HCT116 (cell line): ENCODE results near the gene OR5B21. TPM values are rescaled to one million over a fixed set of nuclear protein-coding genes. Genes with fewer than 3 reads are reported as not detected.

Experiments used
- ATAC-seq: fragments of 200-7000 bp; cut with Tn5 transposase; 2 replicates; pipeline ENCODE4 v1.9.1; 2020; ENCODE audit warnings: mild to moderate bottlenecking, moderate library complexity
- BruUV-seq: library from RNA; stranded (reverse); fragments of 400-500 nt; replicated peaks from 2 replicates; lab custom pipeline; 2021; lab: Mats Ljungman, UMichigan
- CTCF ChIA-PET: fragments of 300-600 bp; sonication (Branson Sonifier 250); formaldehyde crosslinking; loops from one replicate; lab custom pipeline; 2021; ENCODE audit warnings: antibody characterized with exemption; lab: Charles Lee
- POLR2A ChIA-PET: fragments of 300-600, 350-600 bp; sonication (Branson Sonifier 250); formaldehyde crosslinking; loops from one replicate; lab custom pipeline; 2021; ENCODE audit warnings: antibody characterized with exemption; lab: Charles Lee
- RAD21 ChIA-PET, 2 experiments: fragments of 300-600 bp; sonication (Branson Sonifier 250); formaldehyde crosslinking; loops; one replicate each; lab custom pipeline; 2023; ENCODE audit warnings: low total read pairs in 2 of 2; ENCODE audit not compliant: uncharacterized antibody in 2 of 2, unreplicated experiment in 2 of 2, low non-redundant PET in 1 of 2; lab: Charles Lee
- DNase-seq: peaks from one replicate; pipeline ENCODE4 v3.0.0-alpha.2; 2010; ENCODE audit warnings: low read depth, low spot score
- H2AFZ ChIP-seq: fragments of 200-600 bp; shearing (Covaris generic), sonication (generic); 2 replicates; pipeline ENCODE4 v1.6.1; 2017; ENCODE audit warnings: low read depth, mixed run types, mixed read lengths, antibody characterized with exemption, low read length; ENCODE audit not compliant: poor library complexity, severe bottlenecking
- H3K27ac ChIP-seq: 2 replicates; pipeline ENCODE4 v1.5.1; 2012; ENCODE audit warnings: low read depth, low read length
- H3K27me3 ChIP-seq: fragments of 200-600 bp; sonication (generic); 2 replicates; pipeline ENCODE4 v1.6.1; 2016; ENCODE audit warnings: mixed run types, low read length, mixed read lengths; ENCODE audit not compliant: insufficient read depth
- H3K36me3 ChIP-seq, 2 experiments: fragments of 200-500 bp in 1 of 2; fragments of 200-600 bp in 1 of 2; sonication (Bioruptor generic) in 1 of 2; sonication (generic) in 1 of 2; 2 replicates each; pipeline versions ENCODE4 v1.5.1 to v1.6.1; 2014 to 2016; ENCODE audit warnings: low read length in 2 of 2, inconsistent platforms in 1 of 2, mixed read lengths in 1 of 2, mixed run types in 1 of 2; ENCODE audit not compliant: insufficient read depth in 2 of 2, control insufficient read depth in 1 of 2
- H3K4me1 ChIP-seq, 2 experiments: fragments of 200-600 bp in 1 of 2; sonication (generic) in 1 of 2; 2 replicates each; pipeline versions ENCODE4 v1.5.1 to v1.6.1; 2012 to 2017; ENCODE audit warnings: low read length in 2 of 2, inconsistent platforms in 1 of 2, mild to moderate bottlenecking in 1 of 2, mixed read lengths in 1 of 2, mixed run types in 1 of 2, moderate library complexity in 1 of 2; ENCODE audit not compliant: insufficient read depth in 2 of 2, control insufficient read depth in 1 of 2
- H3K4me2 ChIP-seq: fragments of 200-600 bp; sonication (generic); 2 replicates; pipeline ENCODE4 v1.6.1; 2017; ENCODE audit warnings: mixed run types, low read length, mixed read lengths
- H3K4me3 ChIP-seq, 2 experiments: fragments of 200-600 bp in 1 of 2; sonication (generic) in 1 of 2; replicated peaks in 1 of 2; 2 replicates each; pipeline ENCODE4 v1.5.1; 2011 to 2016; ENCODE audit warnings: low read length in 2 of 2, control low read depth in 1 of 2, low read depth in 1 of 2, mild to moderate bottlenecking in 1 of 2, mixed read lengths in 1 of 2, mixed run types in 1 of 2
- H3K79me2 ChIP-seq: fragments of 200-600 bp; sonication (generic); 2 replicates; pipeline ENCODE4 v1.6.1; 2017; ENCODE audit warnings: mild to moderate bottlenecking, mixed run types, low read length, moderate library complexity, mixed read lengths; ENCODE audit not compliant: insufficient read depth
- H3K9ac ChIP-seq: fragments of 200-600 bp; sonication (generic); 2 replicates; pipeline ENCODE4 v1.6.1; 2016; ENCODE audit warnings: low read length, mixed read lengths
- H3K9me2 ChIP-seq: fragments of 200-600 bp; sonication (generic), shearing (Covaris generic); 2 replicates; pipeline ENCODE4 v1.6.1; 2017; ENCODE audit warnings: mixed run types, mild to moderate bottlenecking, moderate library complexity; ENCODE audit not compliant: insufficient read depth
- H3K9me3 ChIP-seq, 2 experiments: fragments of 200-500 bp in 1 of 2; fragments of 200-600 bp in 1 of 2; sonication (Bioruptor generic) in 1 of 2; sonication (generic) in 1 of 2; 2 replicates each; pipeline ENCODE4 v1.6.1; 2014 to 2017; ENCODE audit warnings: low read length in 2 of 2, mixed read lengths in 2 of 2, inconsistent platforms in 1 of 2, low read depth in 1 of 2, mild to moderate bottlenecking in 1 of 2, mixed run types in 1 of 2, moderate library complexity in 1 of 2; ENCODE audit not compliant: control insufficient read depth in 1 of 2, insufficient read depth in 1 of 2
- H4K20me1 ChIP-seq: fragments of 200-600 bp; sonication (generic), shearing (Covaris generic); 2 replicates; pipeline ENCODE4 v1.6.1; 2017; ENCODE audit warnings: mixed run types, mild to moderate bottlenecking, moderate library complexity; ENCODE audit not compliant: insufficient read depth
- CBX3 ChIP-seq: IDR thresholded peaks from 2 replicates; pipeline ENCODE4 v1.6.1; 2012; ENCODE audit warnings: low read depth
- CEBPB ChIP-seq: IDR thresholded peaks from 2 replicates; pipeline ENCODE4 v1.6.1; 2012; ENCODE audit warnings: low read depth
- CTCF ChIP-seq, 3 experiments: fragments of 200-600 bp in 1 of 3; sonication (generic) in 1 of 3; IDR thresholded peaks in 2 of 3; conservative IDR thresholded peaks in 1 of 3; 2 replicates each; pipeline ENCODE4 v1.5.1; 2012 to 2017; ENCODE audit warnings: low read depth in 2 of 3, low read length in 2 of 3, antibody characterized with exemption in 1 of 3, borderline replicate concordance in 1 of 3, control low read depth in 1 of 3, mild to moderate bottlenecking in 1 of 3, mixed read lengths in 1 of 3, mixed run types in 1 of 3, moderate library complexity in 1 of 3; ENCODE audit not compliant: insufficient read depth in 1 of 3
- EGR1 ChIP-seq: IDR thresholded peaks from 2 replicates; pipeline ENCODE4 v1.6.1; 2012; ENCODE audit warnings: low read depth
- FOSL1 ChIP-seq: IDR thresholded peaks from 2 replicates; pipeline ENCODE4 v1.6.1; 2012; ENCODE audit warnings: low read depth
- JUND ChIP-seq: IDR thresholded peaks from 2 replicates; pipeline ENCODE4 v1.6.1; 2012
- MAX ChIP-seq: IDR thresholded peaks from 2 replicates; pipeline ENCODE4 v1.6.1; 2012
- POLR2A ChIP-seq: IDR thresholded peaks from 2 replicates; pipeline ENCODE4 v1.7.0; 2011; ENCODE audit warnings: borderline replicate concordance; ENCODE audit not compliant: insufficient read depth, insufficient read length; ENCODE audit errors: extremely low read depth
- POLR2AphosphoS5 ChIP-seq: IDR thresholded peaks from 2 replicates; pipeline ENCODE4 v1.6.1; 2011; ENCODE audit warnings: mild to moderate bottlenecking, low read depth, low read length, moderate library complexity
- SIN3A ChIP-seq: IDR thresholded peaks from 2 replicates; pipeline ENCODE4 v1.6.1; 2012; ENCODE audit warnings: low read depth
- SP1 ChIP-seq: IDR thresholded peaks from 2 replicates; pipeline ENCODE4 v1.6.1; 2012; ENCODE audit warnings: low read depth
- YY1 ChIP-seq: IDR thresholded peaks from 2 replicates; pipeline ENCODE4 v1.6.1; 2011; ENCODE audit warnings: low read length, low read depth, moderate library complexity, mild to moderate bottlenecking; ENCODE audit not compliant: insufficient replicate concordance; ENCODE audit errors: extremely low read depth
- ZNF274 ChIP-seq: fragments of 200-500 bp; sonication (Bioruptor generic); IDR thresholded peaks from 2 replicates; pipeline ENCODE4 v1.6.1; 2014; ENCODE audit warnings: mild to moderate bottlenecking, low read depth, low read length, inconsistent platforms
- intact Hi-C: fragments of 100-400 bp; cut with micrococcal nuclease; formaldehyde crosslinking; loops from 2 replicates; pipeline ENCODE4 v1.10.0; 2022
- total RNA-seq: library from RNA; stranded (reverse); gene quantifications from one replicate; pipeline ENCODE4 v1.2.1, GENCODE V29; 2021; ENCODE audit not compliant: unreplicated experiment
- TF ChIP-seq, protein P1 (sequence below): IDR thresholded peaks from 2 replicates; pipeline ENCODE4 v1.6.1; 2011; ENCODE audit warnings: mild to moderate bottlenecking, low read length, moderate library complexity; ENCODE audit not compliant: insufficient replicate concordance; ENCODE audit errors: extremely low read depth

OR5B21 gene
- total RNA-seq, 1 experiment from 2014 or later: not detected

DNA sequence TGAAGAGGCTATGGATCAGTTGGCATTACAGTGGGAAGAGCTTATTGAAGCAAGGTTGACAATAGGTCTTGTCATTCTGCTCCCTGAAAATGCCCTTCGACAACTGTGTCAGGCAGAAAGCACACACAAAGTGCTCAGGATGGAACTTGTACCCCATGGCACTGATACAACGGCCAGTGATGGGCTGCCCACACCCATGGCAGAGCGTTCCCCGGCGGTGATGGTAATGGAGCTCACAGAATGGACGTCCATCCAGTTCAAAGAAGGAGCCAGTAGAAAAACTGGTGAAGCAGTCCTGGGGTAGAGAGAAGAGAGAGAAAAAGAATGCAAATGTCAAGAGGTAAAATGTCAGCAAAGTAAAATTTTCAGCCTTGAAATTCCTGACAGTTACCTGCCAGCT is 19.5 kb upstream of the OR5B21 start (continued):
- TF ChIP-seq POLR2AphosphoS5 (no peak), CEBPB (no peak), JUND (no peak), YY1 (no peak), MAX (no peak), EGR1 (no peak), CTCF (IDR thresholded peaks at IDR 0.05 in 2 of 3, conservative IDR thresholded peaks at IDR 0.05 in 1 of 3; ENCODE audit: borderline replicate concordance in 1 of 3, insufficient read depth in 1 of 3, low read depth in 2 of 3, low read length in 2 of 3) (no peak)
- TF ChIP-seq, protein P1, sequence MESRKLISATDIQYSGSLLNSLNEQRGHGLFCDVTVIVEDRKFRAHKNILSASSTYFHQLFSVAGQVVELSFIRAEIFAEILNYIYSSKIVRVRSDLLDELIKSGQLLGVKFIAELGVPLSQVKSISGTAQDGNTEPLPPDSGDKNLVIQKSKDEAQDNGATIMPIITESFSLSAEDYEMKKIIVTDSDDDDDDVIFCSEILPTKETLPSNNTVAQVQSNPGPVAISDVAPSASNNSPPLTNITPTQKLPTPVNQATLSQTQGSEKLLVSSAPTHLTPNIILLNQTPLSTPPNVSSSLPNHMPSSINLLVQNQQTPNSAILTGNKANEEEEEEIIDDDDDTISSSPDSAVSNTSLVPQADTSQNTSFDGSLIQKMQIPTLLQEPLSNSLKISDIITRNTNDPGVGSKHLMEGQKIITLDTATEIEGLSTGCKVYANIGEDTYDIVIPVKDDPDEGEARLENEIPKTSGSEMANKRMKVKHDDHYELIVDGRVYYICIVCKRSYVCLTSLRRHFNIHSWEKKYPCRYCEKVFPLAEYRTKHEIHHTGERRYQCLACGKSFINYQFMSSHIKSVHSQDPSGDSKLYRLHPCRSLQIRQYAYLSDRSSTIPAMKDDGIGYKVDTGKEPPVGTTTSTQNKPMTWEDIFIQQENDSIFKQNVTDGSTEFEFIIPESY: no peak
- TF ChIP-seq, all 23 proteins: peak for 0

DNA sequence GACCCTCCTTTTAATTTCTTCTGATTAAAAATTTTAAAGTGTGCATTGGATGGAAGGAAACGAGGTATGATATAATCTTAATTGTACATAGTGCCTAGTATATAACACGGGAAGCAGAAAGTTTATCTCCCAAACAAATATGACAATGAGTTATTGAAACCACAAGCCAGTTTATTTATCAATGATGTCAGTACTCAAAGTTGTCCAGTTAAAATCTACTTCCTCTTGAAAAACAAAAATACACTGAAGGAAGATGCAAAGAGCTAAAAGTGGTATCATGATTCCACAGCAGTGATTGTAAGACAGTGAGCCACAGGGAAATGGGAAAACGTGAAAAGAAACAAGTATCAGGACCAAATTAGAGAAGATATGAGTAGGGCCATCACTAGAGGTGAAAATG is 18.8 kb upstream of the OR5B21 start:
- BruUV-seq: no TSS peak
- intact Hi-C loops: loop anchor here (10.0 kb wide), 1 partner anchor 392 kb away; no protein-coding TSS in a partner anchor
- DNase-seq (no peak), ATAC-seq (no peak)
- ChIA-PET RAD21 (no interaction called here), CTCF (interaction anchor here (1.1 to 1.8 kb wide), 3 partner anchors 13 to 609 kb away, joined by 3 to 5 read pairs (median 3); no protein-coding TSS in a partner anchor), POLR2A (no interaction called here)
- Histone ChIP-seq H3K4me1 (peaks cover 0 to 8% of the 10 kb centered on the region in 2 experiments; a peak in 3 of 4 replicates), H3K9me3 (no peaks in the 10 kb centered on the region), H4K20me1 (no peaks in the 10 kb centered on the region), H3K27ac (no peak overlapping the region), H3K9ac (no peak overlapping the region), H3K4me2 (no peak overlapping the region), H3K79me2 (no peaks in the 10 kb centered on the region), H3K4me3 (no peak overlapping the region), H3K9me2 (no peaks in the 10 kb centered on the region), H3K36me3 (no peaks in the 10 kb centered on the region), H3K27me3 (no peaks in the 10 kb centered on the region), H2AFZ (no peak overlapping the region)
- no peak for TF ChIP-seq CTCF (IDR thresholded peaks at IDR 0.05 in 2 of 3, conservative IDR thresholded peaks at IDR 0.05 in 1 of 3; ENCODE audit: borderline replicate concordance in 1 of 3, insufficient read depth in 1 of 3, low read depth in 2 of 3, low read length in 2 of 3)
- TF ChIP-seq, protein P1: no peak
- TF ChIP-seq CBX3: no peak
- TF ChIP-seq ZNF274: no peak
- TF ChIP-seq FOSL1: no peak
- no peak for TF ChIP-seq POLR2AphosphoS5
- TF ChIP-seq SIN3A: no peak
- no peak for TF ChIP-seq POLR2A
- TF ChIP-seq SP1: no peak
